Hematopoietic multipotent progenitor cell treated with erythropoietin and hydrocortisone succinate and interleukin-3 and kit ligand, for 15 days (in vitro differentiated cells): ENCODE results near the gene WNT5A.

Source experiments
- DNase-seq: peaks from one replicate; pipeline ENCODE4 v3.0.0-alpha.2; 2015; ENCODE audit warnings: low spot score

WNT5A gene

DNA sequence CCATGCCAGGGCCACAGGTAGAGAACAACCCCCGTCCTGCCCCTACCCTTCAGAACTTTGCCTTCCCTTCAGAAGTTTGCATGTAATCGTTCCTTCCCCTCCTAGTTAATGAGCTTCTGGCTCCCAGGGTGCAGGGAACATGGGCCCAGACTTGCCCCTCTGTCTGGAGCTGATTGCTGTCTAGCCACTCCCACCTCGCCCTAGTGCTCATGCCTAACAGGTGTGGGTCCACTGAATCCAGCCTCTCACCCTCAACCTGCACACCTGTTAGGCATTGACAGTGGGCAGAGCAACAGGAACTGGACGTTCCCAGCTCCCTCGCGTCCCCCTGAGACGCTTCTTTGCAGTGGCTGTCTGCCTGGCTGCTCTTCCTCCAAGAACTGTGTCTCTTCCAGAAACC, 40.3 kb downstream of the WNT5A start:
- no peak for DNase-seq

- no peak for DNase-seq
Measured at GRCh38 chr3:55445551-55445950, 41.6 kb downstream of the WNT5A start.

DNA sequence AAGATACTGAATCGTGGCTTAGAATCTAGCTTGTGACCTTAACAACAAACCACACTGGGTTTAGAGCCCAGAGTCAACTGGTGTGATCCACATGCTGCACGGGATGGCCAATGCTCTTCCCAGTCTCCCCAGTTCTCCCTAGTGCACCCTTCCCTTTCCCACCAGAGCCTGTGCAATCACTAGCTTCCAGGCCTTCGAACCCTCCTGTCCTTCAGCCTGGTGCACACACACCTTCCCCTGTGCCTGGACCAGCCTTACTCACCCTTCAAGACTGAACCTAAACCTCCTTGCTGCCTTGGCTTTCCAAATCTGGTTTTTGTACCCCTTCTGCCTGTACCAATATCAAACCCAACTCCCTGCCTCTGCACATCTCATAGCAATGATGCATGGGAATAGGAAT, 43.8 kb downstream of the WNT5A start:
- no peak for DNase-seq

- DNase-seq: no peak
Measured at GRCh38 chr3:55442861-55443260, 44.2 kb downstream of the WNT5A start.

DNA sequence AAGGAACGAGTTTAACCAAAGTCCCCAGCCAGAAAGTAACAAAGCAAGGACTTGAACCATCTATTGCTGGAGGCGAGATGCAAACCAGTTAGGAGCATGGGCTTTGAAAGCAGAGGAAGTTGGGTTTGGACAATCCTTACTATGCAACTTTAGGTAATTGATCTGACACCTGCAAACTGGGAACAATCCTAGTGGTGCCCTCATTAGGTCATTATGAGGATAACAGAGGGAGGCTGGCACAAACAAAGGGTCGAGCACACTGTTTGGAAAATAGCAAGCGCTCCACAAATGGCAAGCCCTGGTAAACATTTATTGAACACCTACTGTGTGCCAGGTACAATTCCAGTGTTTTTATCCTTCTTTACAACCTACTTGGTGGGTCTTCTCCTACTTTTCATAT, 45.6 kb downstream of the WNT5A start:
- no peak for DNase-seq

- DNase-seq: no peak
Measured at GRCh38 chr3:55440104-55440708, 46.9 kb downstream of the WNT5A start.

DNA sequence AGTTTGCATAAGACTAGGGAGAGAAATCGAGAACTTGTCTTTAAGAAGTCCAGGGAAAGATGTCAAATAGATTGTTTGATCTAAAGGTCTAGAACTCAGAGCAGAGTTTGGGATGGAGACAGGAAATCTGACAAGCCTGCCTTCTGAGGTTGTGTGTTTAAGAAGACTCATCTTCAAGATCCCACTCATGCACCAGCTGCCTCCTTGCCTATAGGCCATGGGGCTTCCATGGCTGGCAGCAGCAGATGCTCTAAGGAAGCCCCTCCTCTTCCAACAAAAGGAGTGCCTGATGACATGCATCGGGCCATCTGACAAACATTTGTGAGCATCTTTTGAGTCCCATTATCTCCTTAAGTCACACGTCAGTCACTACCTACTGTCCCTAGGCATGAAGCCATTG, 47.4 kb downstream of the WNT5A start:
- DNase-seq: no peak

GRCh38 chr3:55436644-55437043, 50.5 kb downstream of the WNT5A start:
- no peak for DNase-seq

DNA sequence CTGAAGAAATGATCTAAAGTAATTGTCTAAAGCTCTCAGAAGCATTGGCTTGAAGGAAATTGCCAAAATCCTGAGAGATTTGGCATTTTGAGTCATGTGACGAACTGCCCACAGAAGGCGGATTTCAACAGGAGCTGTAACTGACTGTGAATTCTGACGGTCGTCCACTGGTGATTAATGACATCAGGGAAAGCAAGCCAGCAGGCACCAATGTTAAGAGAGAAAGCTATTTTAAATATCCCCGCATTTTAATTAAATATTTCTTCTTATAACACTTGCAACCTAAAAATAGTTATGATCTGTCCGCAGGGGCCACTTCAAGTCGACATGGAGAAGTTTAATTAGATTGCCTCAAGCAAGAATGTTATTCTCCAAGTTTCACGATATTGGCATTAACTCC, 51.6 kb downstream of the WNT5A start:
- DNase-seq: no peak

DNA sequence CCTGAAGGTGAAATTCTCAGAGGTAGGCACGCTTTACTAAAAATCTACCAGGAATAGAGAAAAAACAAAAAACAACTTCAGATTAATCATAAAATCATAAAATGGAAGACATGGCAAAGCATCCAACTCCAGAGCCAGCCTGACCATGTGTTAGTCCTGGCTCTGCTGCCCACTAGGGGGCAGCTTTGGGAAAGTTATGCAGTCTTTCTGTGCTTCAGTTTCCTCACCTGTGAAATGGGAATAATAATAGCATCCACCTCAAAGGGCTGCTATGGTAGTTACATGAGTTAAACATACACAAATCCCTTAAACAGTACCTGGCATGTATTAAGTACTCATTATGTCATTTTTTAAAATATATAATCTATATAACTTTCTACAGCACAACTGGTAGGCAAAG, 52.3 kb downstream of the WNT5A start:
- DNase-seq: no peak

DNA sequence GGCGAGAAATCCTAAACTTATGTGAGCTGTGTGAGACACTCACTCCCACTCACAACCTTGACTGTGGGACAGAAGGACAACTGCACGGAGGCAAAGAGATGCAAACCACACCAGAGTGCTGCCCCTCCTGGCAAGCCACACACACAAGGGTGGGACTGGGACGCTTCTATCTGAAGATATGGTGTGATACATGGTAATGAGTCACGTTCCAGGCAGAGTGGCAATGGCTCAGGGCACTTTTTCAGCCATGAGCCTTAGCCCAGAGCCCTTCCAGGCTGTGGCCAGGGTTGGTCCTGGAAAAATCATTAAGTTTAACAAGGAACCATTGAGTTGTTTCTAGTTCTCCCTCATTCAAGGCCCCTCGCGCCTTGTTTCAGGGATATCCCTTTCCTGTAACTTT, 56.1 kb downstream of the WNT5A start:
- DNase-seq: no peak

DNA sequence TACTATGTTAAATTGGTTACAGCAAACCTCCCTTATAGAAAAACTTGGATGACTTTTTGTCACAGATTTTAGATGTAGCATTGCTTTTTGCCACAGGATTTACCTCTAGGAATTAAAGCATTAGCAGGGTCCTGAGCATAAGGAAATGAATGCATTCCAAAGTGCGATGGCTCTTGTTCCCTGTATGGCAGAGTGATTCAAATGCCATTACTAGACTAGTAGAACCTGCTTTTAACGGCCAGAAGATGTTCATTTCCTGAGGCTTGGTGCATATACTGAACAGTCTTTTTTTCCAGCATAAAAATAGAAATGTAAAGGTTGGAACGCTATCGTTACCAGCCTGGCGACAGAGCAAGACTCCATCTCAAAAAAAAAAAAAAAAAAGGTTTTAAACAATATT, 59.4 kb downstream of the WNT5A start:
- no peak for DNase-seq

GRCh38 chr3:55426486-55426885, 60.6 kb downstream of the WNT5A start:
- DNase-seq: no peak

- no peak for DNase-seq
Measured at GRCh38 chr3:55423782-55424181, 63.3 kb downstream of the WNT5A start.

- no peak for DNase-seq
Measured at GRCh38 chr3:55417211-55417610, 69.9 kb downstream of the WNT5A start.

DNA sequence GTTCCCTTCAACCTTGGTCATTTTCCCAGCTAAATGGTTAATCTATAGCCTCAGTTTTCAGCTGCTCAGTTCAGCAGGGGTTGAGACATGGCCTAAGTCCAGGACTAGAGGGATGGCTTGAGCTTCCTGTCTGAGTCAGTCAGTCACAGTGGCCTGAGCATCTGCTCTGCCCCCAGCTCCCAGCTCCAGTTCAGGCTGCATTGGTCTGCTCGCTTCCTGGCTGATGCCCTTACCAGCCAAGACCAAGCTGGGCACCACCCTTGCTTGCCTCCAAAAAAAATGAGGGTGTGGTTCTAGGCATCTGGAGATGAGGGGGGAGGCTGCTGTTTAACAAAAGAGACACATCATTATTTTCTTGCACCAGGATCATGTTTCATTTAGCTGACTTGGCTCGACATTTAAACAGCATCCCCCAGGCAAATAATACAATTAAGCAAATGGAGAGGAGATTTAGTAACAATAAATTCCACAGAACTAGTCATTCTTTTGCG, 70.7 kb downstream of the WNT5A start:
- DNase-seq: no peak
